Gastroesophageal sphincter (tissue), 4 donors: ENCODE data around the gene MAP7. TPM values are rescaled to one million over a fixed set of nuclear protein-coding genes. Genes with fewer than 3 reads are reported as not detected.

ENCODE experiments used
- ATAC-seq: fragments of 150-250 bp; one replicate; pipeline ENCODE4 v1.9.1; 2016; ENCODE audit warnings: mild to moderate bottlenecking, moderate library complexity
- H3K27ac ChIP-seq, 4 donors: fragments of 200-600 bp; sonication (generic) in 3 of 4; 1 replicate in 3 of 4; 2 replicates in 1 of 4; pipeline ENCODE4 v1.5.1; 2016 to 2019
- H3K27me3 ChIP-seq: fragments of 200-600 bp; sonication (generic); one replicate; pipeline ENCODE4 v1.5.1; 2019
- H3K36me3 ChIP-seq, 2 donors: fragments of 200-600 bp; sonication (generic); one replicate each; pipeline ENCODE4 v1.5.1; 2019; ENCODE audit warnings: control low read depth in 1 of 2
- H3K4me1 ChIP-seq, 3 donors: fragments of 200-600 bp; sonication (generic); 1 replicate in 2 of 3; 2 replicates in 1 of 3; pipeline ENCODE4 v1.5.1; 2016 to 2019; ENCODE audit warnings: control low read depth in 2 of 3
- H3K4me3 ChIP-seq, 2 donors: fragments of 200-600 bp; sonication (generic); one replicate each; pipeline ENCODE4 v1.5.1; 2019; ENCODE audit warnings: mild to moderate bottlenecking in 1 of 2, moderate library complexity in 1 of 2
- H3K9me3 ChIP-seq, 3 donors: fragments of 200-600 bp; sonication (generic); one replicate each; pipeline ENCODE4 v1.5.1; 2017 to 2019; ENCODE audit warnings: control low read depth in 2 of 3
- EP300 ChIP-seq: sonication (generic); formaldehyde crosslinking; IDR thresholded peaks from one replicate; pipeline ENCODE4 v1.6.1; 2017; ENCODE audit warnings: antibody characterized with exemption, mild to moderate bottlenecking
- POLR2A ChIP-seq, 2 donors: fragments of 450-650 bp; IDR thresholded peaks; one replicate each; pipeline ENCODE4 v1.6.1; 2017; ENCODE audit warnings: antibody characterized with exemption in 2 of 2, mild to moderate bottlenecking in 2 of 2, moderate library complexity in 1 of 2
- POLR2AphosphoS5 ChIP-seq: sonication (generic); formaldehyde crosslinking; IDR thresholded peaks from one replicate; pipeline ENCODE4 v1.6.1; 2017; ENCODE audit warnings: antibody characterized with exemption
- WGBS, 2 donors: methylation state at CpG; one replicate each; pipeline ENCODE4 v1.1.5; 2018; ENCODE audit warnings: low coverage in 1 of 2; 5-methylcytosine and 5-hydroxymethylcytosine counted together
- total RNA-seq, 4 donors: library from RNA; depleted of rRNA; stranded (reverse); fragments of >200 nt; gene quantifications; one replicate each; pipeline ENCODE4 v1.1.0, GENCODE V29; 2016
- TF ChIP-seq, protein P1 (sequence below), 4 experiments: fragments of 200-600 bp in 2 of 4; fragments of 450-650 bp in 2 of 4; sonication (generic) in 1 of 4; IDR thresholded peaks; one replicate each; pipeline ENCODE4 v1.5.1; 2017 to 2019; ENCODE audit warnings: antibody characterized with exemption in 4 of 4, mild to moderate bottlenecking in 2 of 4, moderate library complexity in 2 of 4

MAP7 gene
- total RNA-seq, 4 donors from 2014 or later, result 1.1 to 6.7 (median 4.3) TPM

DNA sequence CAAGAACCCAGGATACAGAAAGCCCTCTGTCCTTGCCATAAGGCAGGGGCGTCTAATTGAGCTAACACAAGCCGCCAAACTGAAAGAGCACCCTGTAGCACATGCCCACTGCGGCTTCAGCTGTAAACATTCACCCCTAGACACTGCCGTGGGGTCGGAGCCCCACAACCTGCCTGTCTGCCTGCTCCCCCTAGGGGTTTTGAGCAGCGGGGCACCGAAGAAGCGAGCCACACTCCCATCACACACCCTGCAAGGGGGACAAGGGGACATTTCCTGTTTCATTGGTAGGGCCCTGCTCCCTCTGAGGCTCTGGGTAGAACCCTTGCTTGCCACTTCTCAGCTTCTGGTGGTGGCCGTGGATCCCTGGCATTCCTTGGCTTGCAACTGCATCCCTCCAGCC lies 215.4 kb downstream of the MAP7 start:
- ATAC-seq, result no peak
- H3K4me3 ChIP-seq, result no peak overlapping the region
- TF ChIP-seq POLR2A (IDR thresholded peaks at IDR 0.05) (no peak), EP300 (no peak), POLR2AphosphoS5 (no peak)
- TF ChIP-seq, protein P1, sequence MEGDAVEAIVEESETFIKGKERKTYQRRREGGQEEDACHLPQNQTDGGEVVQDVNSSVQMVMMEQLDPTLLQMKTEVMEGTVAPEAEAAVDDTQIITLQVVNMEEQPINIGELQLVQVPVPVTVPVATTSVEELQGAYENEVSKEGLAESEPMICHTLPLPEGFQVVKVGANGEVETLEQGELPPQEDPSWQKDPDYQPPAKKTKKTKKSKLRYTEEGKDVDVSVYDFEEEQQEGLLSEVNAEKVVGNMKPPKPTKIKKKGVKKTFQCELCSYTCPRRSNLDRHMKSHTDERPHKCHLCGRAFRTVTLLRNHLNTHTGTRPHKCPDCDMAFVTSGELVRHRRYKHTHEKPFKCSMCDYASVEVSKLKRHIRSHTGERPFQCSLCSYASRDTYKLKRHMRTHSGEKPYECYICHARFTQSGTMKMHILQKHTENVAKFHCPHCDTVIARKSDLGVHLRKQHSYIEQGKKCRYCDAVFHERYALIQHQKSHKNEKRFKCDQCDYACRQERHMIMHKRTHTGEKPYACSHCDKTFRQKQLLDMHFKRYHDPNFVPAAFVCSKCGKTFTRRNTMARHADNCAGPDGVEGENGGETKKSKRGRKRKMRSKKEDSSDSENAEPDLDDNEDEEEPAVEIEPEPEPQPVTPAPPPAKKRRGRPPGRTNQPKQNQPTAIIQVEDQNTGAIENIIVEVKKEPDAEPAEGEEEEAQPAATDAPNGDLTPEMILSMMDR (IDR thresholded peaks at IDR 0.05), result no peak
- H3K9me3 ChIP-seq, result no peaks in the 10 kb centered on the region
- no peaks in the 10 kb centered on the region for H3K4me1 ChIP-seq
- 76 to 100% methylated on average over 2 to 5 of the region's 9 CpGs for WGBS, 2 donors
- H3K36me3 ChIP-seq, result no peaks in the 10 kb centered on the region
- H3K27me3 ChIP-seq, result peaks cover 8% of the 10 kb centered on the region
- H3K27ac ChIP-seq, result no peak overlapping the region

DNA sequence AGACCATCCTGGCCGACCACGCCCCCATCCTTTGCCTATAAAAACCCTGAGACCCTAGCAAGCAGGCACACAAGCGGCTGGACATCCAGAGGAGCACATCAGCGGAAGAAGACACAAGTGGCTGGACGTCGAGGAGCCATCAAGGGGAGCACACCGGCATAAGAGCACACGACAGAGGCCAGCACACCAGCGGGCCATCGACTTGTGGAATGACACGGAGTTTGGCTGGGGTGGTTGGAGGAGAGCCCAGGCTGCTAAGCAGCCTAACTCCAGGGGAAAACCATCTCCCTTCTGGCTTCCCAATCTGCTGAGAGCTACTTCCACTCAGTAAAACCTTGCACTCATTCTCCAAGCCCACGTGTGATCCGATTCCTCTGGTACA lies 215.8 kb downstream of the MAP7 start:
- WGBS, 2 donors, result no CpG with 5 or more reads among the region's 13 CpGs
- no peaks in the 10 kb centered on the region for H3K4me1 ChIP-seq
- no peak overlapping the region for H3K27ac ChIP-seq
- no peak overlapping the region for H3K4me3 ChIP-seq
- H3K9me3 ChIP-seq, result no peaks in the 10 kb centered on the region
- no peak for ATAC-seq
- TF ChIP-seq POLR2AphosphoS5 (no peak), EP300 (no peak), POLR2A (IDR thresholded peaks at IDR 0.05) (no peak)
- TF ChIP-seq, protein P1 (IDR thresholded peaks at IDR 0.05), result no peak
- H3K27me3 ChIP-seq, result peaks cover 8% of the 10 kb centered on the region
- no peaks in the 10 kb centered on the region for H3K36me3 ChIP-seq

DNA sequence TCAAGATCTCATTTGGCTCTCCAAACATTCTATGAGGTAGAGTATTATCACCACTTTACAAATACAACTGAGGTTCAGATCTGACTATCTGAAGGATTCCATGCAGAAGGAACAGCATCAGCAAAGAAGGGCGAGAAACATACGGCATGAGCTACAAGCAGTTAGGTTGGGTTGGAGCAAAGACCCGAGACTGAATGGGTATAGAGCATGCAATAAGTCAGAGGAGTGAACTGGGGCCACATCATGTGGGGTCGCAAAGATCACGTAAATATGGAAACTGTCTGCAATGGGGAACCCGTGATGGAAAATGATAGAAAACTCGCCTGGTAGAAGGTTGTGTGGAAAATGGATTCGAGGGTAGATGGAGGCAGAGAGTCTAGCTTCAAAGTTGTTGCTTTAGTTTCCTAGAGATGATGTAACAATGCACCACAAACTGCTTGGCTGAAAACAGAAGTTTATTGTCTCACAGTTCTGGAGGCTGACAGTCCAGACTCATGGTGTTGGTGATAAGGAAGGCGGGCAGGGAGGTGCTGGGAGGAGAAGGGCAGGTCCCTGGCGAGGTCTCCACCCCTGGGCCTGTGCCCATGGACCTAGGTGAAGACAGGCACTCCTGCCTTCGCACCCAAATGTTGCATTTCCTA lies 216.3 kb downstream of the MAP7 start:
- H3K36me3 ChIP-seq, result no peaks in the 10 kb centered on the region
- TF ChIP-seq POLR2A (IDR thresholded peaks at IDR 0.05) (no peak), EP300 (no peak), POLR2AphosphoS5 (no peak)
- TF ChIP-seq, protein P1 (IDR thresholded peaks at IDR 0.05), result no peak
- H3K4me1 ChIP-seq, result no peaks in the 10 kb centered on the region
- no peak for ATAC-seq
- H3K27me3 ChIP-seq, result peaks cover 8% of the 10 kb centered on the region
- WGBS, 2 donors, result 92 to 100% methylated on average over 3 to 10 of the region's 11 CpGs
- H3K9me3 ChIP-seq, result no peaks in the 10 kb centered on the region
- H3K27ac ChIP-seq, result no peak overlapping the region
- no peak overlapping the region for H3K4me3 ChIP-seq

DNA sequence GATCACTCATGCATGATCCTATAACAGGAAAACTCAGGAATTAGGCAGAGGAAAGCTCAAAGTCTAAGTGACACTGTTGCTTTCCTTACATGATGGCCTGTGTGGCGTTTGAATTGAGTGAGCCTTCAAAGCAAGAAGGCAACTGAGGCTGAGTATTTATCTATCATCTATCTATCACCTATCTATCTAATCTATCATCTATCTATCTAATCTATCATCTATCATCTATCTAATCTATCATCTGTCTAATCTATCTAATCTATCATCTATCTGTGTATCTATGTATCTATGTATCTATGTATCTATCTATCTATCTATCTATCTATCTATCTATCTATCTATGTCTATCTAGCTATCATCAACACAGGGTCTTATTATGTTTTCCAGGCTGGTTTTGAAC lies 218.8 kb downstream of the MAP7 start:
- WGBS, 2 donors, result 80 to 89% methylated on average over 1 of the region's 1 CpG
- no peak for TF ChIP-seq POLR2A (IDR thresholded peaks at IDR 0.05)
- TF ChIP-seq POLR2AphosphoS5, result no peak
- TF ChIP-seq, protein P1 (IDR thresholded peaks at IDR 0.05), result no peak
- TF ChIP-seq EP300, result no peak
- ATAC-seq, result no peak
- Histone ChIP-seq H3K4me1 (no peaks in the 10 kb centered on the region), H3K36me3 (no peaks in the 10 kb centered on the region), H3K4me3 (no peak overlapping the region), H3K9me3 (no peaks in the 10 kb centered on the region), H3K27ac (no peak overlapping the region), H3K27me3 (peaks cover 8% of the 10 kb centered on the region)

DNA sequence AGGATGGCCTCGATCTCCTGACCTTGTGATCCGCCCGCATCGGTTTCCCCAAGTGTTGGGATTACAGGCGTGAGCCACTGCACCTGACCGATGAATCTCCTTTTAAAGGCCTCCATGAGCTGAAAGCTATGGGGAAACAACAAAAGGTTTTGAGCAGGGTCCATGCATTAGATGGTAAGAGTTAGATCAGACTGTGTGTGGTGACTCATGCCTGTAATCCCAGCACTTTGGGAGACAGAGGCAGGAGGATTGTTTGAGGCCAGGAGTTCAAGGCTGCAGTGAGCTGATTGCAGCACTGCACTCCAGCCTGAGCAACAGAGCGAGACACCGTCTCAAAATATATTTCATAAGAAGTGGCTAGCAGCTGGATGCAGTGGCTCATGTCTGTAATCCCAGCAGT lies 219.6 kb downstream of the MAP7 start:
- ATAC-seq, result no peak
- TF ChIP-seq POLR2AphosphoS5 (no peak), POLR2A (IDR thresholded peaks at IDR 0.05) (no peak), EP300 (no peak)
- TF ChIP-seq, protein P1 (IDR thresholded peaks at IDR 0.05), result no peak
- Histone ChIP-seq H3K4me3 (no peak overlapping the region), H3K9me3 (no peaks in the 10 kb centered on the region), H3K4me1 (no peaks in the 10 kb centered on the region), H3K36me3 (no peaks in the 10 kb centered on the region), H3K27ac (no peak overlapping the region), H3K27me3 (peaks cover 8% of the 10 kb centered on the region)
- WGBS, 2 donors, result 89 to 97% methylated on average over 2 to 5 of the region's 8 CpGs
